Ovary (tissue), 9 donors: Measurements from ENCODE around the gene ATP6V1G1. TPM values are rescaled to one million over a fixed set of nuclear protein-coding genes. Genes with fewer than 3 reads are reported as not detected.
"Not testable (repeated sequence)": the region's sequence is repeated elsewhere in the genome, so short reads cannot be mapped to it uniquely, and the experiment has no call there.

Source experiments
- DNase-seq, 5 donors: peaks; one replicate each; pipeline ENCODE4 v3.0.0-alpha.2; 2019 to 2020
- H3K27ac ChIP-seq, 2 donors: fragments of 200-600 bp; one replicate each; pipeline versions ENCODE4 v1.5.1 to v1.8.0; 2019 to 2022
- H3K27me3 ChIP-seq: fragments of 200-600 bp; one replicate; pipeline ENCODE4 v1.8.0; 2022
- H3K36me3 ChIP-seq: fragments of 200-600 bp; sonication (generic); one replicate; pipeline ENCODE4 v1.5.1; 2019
- H3K4me1 ChIP-seq: one replicate; pipeline ENCODE4 v1.8.1; 2013; ENCODE audit warnings: mild to moderate bottlenecking, moderate library complexity; ENCODE audit not compliant: insufficient read depth
- H3K4me3 ChIP-seq: fragments of 200-600 bp; sonication (generic); one replicate; pipeline ENCODE4 v1.5.1; 2017
- H3K9me3 ChIP-seq, 2 donors: fragments of 200-600 bp in 1 of 2; sonication (generic) in 1 of 2; one replicate each; pipeline versions ENCODE4 v1.5.1 to v1.8.1; 2013 to 2019; ENCODE audit warnings: mild to moderate bottlenecking in 1 of 2, moderate library complexity in 1 of 2
- EP300 ChIP-seq: sonication (generic); formaldehyde crosslinking; IDR thresholded peaks from one replicate; pipeline ENCODE4 v1.6.1; 2017; ENCODE audit warnings: antibody characterized with exemption
- POLR2A ChIP-seq: fragments of 450-650 bp; IDR thresholded peaks from one replicate; pipeline ENCODE4 v1.6.1; 2017; ENCODE audit warnings: antibody characterized with exemption, mild to moderate bottlenecking, moderate library complexity
- WGBS, 3 donors: extraction: QIAGEN DNeasy Blood & Tissue Kit in 1 of 3; methylation state at CpG; one replicate each; pipeline versions ENCODE4 v1.1.5 to v1.1.7; 2013 to 2017; 5-methylcytosine and 5-hydroxymethylcytosine counted together
- intact Hi-C, 4 donors: fragments of 100-400 bp; cut with DNase I; formaldehyde crosslinking; loops; one replicate each; pipeline versions ENCODE4 v1.11.0 to v1.15.1; 2022 to 2023
- polyA plus RNA-seq, 2 donors: library from polyadenylated mRNA; stranded (reverse); fragments of 200-250 nt in 1 of 2; fragments of 350-450 nt in 1 of 2; fragmentation: Illumina TruSeq in 1 of 2; extraction: RNeasy Lipid Tissue Mini Kit (QIAGEN cat#74804) in 1 of 2; gene quantifications; one replicate each; pipeline ENCODE4 v1.2.3, GENCODE V29; 2013 to 2014
- total RNA-seq, 7 donors: library from RNA; depleted of rRNA in 2 of 7; stranded (reverse); fragments of >200 nt in 2 of 7; fragmentation: NEBNext Ultra II Directional in 3 of 7; extraction: Animal tissue kit (Norgen Biotek cat#: 25700) in 3 of 7; gene quantifications; one replicate each; pipeline versions ENCODE4 v1.1.0 to v1.2.4, GENCODE V29; 2016 to 2023
- TF ChIP-seq, protein P1 (sequence below), 3 donors: fragments of 450-650 bp in 2 of 3; fragments of 200-600 bp in 1 of 3; IDR thresholded peaks; one replicate each; pipeline versions ENCODE4 v1.5.1 to v1.8.0; 2016 to 2022; ENCODE audit warnings: antibody characterized with exemption in 3 of 3, mild to moderate bottlenecking in 1 of 3
- donor health status: DM: no; HTN: no; CAD: no; lungs with moderate emphysema.
- donor health status: DM: no; HTN: no; CAD: no.
- donor health status: Bipolar disorder and iron deficiency.
- donor health status: DM: yes; HTN: yes; CAD: no.
- donor health status: DM: no; HTN: no; CAD: no.
- donor health status: DM: yes; HTN: yes; CAD: no.

Gene ATP6V1G1
- total and polyA plus RNA-seq, 9 donors = 93.5 to 211 (median 113) TPM

DNA sequence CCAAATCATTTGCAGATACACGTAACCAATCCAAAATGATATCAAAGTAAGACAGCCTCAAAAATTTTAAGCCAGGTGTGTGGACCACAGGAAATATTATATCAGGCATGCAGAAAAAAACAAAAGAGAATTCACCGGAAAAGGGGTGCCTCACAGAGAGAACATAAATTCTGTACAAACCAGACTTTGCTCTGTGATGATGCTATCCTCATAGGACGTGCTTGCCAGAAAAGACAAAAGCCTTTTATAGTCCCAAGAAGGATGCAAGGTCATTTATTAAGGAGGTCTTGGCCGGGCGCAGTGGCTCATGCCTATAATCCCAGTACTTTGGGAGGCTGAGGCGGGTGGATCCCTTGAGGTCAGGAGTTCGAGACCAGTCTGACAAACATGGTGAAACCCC lies 16.8 kb upstream of the ATP6V1G1 start:
- no peaks in the 10 kb centered on the region for H3K36me3 ChIP-seq
- intact Hi-C loops = no loop called here
- 78 to 81% (median 80%) methylated on average over 7 of the region's 7 CpGs for WGBS, 3 donors
- H3K27me3 ChIP-seq = no peaks in the 10 kb centered on the region
- H3K9me3 ChIP-seq = no peaks in the 10 kb centered on the region
- TF ChIP-seq EP300 (no peak), POLR2A (no peak)
- TF ChIP-seq, protein P1, sequence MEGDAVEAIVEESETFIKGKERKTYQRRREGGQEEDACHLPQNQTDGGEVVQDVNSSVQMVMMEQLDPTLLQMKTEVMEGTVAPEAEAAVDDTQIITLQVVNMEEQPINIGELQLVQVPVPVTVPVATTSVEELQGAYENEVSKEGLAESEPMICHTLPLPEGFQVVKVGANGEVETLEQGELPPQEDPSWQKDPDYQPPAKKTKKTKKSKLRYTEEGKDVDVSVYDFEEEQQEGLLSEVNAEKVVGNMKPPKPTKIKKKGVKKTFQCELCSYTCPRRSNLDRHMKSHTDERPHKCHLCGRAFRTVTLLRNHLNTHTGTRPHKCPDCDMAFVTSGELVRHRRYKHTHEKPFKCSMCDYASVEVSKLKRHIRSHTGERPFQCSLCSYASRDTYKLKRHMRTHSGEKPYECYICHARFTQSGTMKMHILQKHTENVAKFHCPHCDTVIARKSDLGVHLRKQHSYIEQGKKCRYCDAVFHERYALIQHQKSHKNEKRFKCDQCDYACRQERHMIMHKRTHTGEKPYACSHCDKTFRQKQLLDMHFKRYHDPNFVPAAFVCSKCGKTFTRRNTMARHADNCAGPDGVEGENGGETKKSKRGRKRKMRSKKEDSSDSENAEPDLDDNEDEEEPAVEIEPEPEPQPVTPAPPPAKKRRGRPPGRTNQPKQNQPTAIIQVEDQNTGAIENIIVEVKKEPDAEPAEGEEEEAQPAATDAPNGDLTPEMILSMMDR (IDR thresholded peaks at IDR 0.05) = no peak
- no peak overlapping the region for H3K27ac ChIP-seq
- H3K4me1 ChIP-seq = no peaks in the 10 kb centered on the region
- H3K4me3 ChIP-seq = no peak overlapping the region
- no peak for DNase-seq

DNA sequence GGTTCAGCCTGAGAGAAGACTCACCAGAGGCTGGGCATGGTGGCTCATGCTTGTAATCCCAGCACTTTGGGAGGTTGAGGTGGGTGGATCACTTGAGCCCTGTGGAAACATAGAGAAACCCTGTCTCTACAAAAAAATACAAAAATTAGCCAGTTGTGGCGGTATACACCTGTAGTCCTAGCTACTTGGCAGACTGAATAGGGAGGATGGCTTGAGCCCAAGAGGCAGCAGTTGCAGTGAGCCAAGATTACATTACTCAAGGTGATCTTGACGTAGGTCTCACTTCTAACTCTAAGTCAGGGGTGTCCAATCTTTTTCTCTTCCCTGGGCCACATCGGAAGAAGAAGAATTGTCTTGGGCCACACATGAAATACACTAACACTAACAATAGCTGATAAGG lies 16.2 kb upstream of the ATP6V1G1 start:
- no peaks in the 10 kb centered on the region for H3K27me3 ChIP-seq
- intact Hi-C loops = no loop called here
- no peak overlapping the region for H3K4me3 ChIP-seq
- H3K27ac ChIP-seq = no peak overlapping the region
- WGBS, 3 donors = 59 to 70% (median 66%) methylated on average over 3 of the region's 3 CpGs
- H3K9me3 ChIP-seq = no peaks in the 10 kb centered on the region
- no peak for DNase-seq
- no peaks in the 10 kb centered on the region for H3K36me3 ChIP-seq
- TF ChIP-seq, protein P1 (IDR thresholded peaks at IDR 0.05) = no peak
- TF ChIP-seq EP300 = no peak
- TF ChIP-seq POLR2A = no peak
- no peaks in the 10 kb centered on the region for H3K4me1 ChIP-seq

DNA sequence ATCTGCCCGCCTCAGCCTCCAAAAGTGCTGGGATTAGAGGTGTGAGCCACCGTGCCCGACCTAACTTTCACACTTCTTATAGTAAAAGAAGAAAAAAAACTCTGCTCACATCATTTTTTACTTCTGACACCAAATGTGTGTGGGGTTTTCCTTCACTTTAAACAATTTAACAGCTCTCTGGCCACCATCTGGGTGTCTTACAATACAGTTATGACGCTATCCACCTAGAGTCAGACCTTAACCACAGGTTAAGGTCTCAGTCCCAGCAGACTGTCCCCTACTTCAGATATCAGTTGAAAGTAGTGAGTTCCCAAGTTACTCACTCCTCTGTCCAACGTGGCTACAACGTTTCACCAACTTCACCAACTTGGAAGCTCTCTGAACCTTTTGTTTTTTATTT lies 15.4 kb upstream of the ATP6V1G1 start:
- no peaks in the 10 kb centered on the region for H3K9me3 ChIP-seq
- H3K4me3 ChIP-seq = no peak overlapping the region
- no peak overlapping the region for H3K27ac ChIP-seq
- no peaks in the 10 kb centered on the region for H3K27me3 ChIP-seq
- H3K4me1 ChIP-seq = no peaks in the 10 kb centered on the region
- TF ChIP-seq, protein P1 (IDR thresholded peaks at IDR 0.05) = no peak
- no peak for TF ChIP-seq POLR2A
- TF ChIP-seq EP300 = no peak
- DNase-seq = no peak
- WGBS, 3 donors = 82 to 85% (median 84%) methylated on average over 6 of the region's 6 CpGs
- no peaks in the 10 kb centered on the region for H3K36me3 ChIP-seq
- intact Hi-C loops = no loop called here

DNA sequence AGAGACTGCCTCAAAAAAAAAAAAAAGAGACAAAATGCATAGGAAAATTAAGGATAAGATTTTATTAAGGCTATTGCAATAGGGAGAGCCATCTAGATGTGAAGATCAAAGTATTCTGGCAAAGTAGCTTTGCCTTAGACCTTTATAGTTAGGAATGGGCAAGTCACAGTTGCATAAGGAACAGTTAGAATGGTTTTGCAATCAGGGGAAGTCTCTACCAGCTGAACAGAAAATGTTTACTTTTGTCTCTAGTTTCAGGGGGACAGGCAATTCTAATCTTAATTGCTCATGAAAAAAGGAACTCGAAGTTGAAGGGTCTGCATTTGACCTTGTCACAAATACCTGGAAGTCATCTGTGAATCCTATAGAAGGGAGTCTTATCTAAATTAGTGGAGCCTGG lies 13.1 kb upstream of the ATP6V1G1 start:
- intact Hi-C loops = no loop called here
- no peak for DNase-seq
- H3K36me3 ChIP-seq = no peaks in the 10 kb centered on the region

DNA sequence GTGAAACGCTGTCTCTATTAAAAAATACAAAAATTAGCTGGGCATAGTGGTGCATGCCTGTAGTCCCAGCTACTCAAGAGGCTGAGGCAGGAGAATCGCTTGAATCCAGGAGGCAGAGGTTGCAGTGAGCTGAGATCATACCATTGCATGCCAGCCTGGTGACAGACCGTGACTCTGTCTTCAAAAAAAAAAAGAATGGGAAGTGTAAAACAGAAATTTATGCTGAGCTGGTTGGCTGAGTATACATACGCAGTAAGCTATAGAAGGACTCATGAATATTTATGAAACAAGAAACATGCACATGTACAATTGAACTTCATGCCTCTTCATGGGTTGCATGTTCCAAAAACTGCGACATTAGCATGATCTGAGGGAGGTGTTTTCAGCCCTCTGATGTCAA lies 10.8 kb upstream of the ATP6V1G1 start:
- H3K27ac ChIP-seq, intact Hi-C loops: not testable (repeated sequence)

More for the DNA sequence above, 13.1 kb upstream of the ATP6V1G1 start:
- TF ChIP-seq POLR2A (no peak), EP300 (no peak)
- TF ChIP-seq, protein P1 (IDR thresholded peaks at IDR 0.05) = no peak
- H3K27me3 ChIP-seq = no peaks in the 10 kb centered on the region
- WGBS, 3 donors = 12 to 26% (median 20%) methylated on average over 1 of the region's 1 CpG
- no peak overlapping the region for H3K4me3 ChIP-seq
- no peak overlapping the region for H3K27ac ChIP-seq
- H3K4me1 ChIP-seq = no peaks in the 10 kb centered on the region
- H3K9me3 ChIP-seq = no peaks in the 10 kb centered on the region

DNA sequence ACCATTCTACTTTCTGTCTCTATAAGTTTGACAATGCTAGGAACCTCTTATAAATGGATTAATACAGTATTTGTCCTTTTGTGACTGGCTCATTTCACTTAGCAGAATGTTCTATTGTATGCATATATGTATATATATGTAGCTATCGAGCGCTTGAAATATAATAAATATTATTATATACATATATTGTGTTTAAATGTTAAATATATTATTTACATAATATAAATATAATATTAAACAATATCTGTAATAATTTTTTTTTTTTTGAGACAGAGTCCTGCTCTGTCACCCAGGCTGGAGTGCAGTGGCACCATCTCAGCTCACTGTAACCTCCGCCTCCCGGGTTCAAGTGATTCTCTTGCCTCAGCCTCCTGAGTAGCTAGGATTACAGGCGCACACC lies 9.4 kb upstream of the ATP6V1G1 start:
- H3K4me1 ChIP-seq, H3K4me3 ChIP-seq, H3K27me3 ChIP-seq, H3K36me3 ChIP-seq, DNase-seq, H3K9me3 ChIP-seq, H3K27ac ChIP-seq, intact Hi-C loops: not testable (repeated sequence)
- WGBS, 3 donors = 74 to 77% (median 77%) methylated on average over 5 of the region's 5 CpGs

More for the DNA sequence above, 10.8 kb upstream of the ATP6V1G1 start:
- H3K9me3 ChIP-seq, H3K4me1 ChIP-seq, H3K36me3 ChIP-seq, H3K27me3 ChIP-seq, DNase-seq, H3K4me3 ChIP-seq: not testable (repeated sequence)
- WGBS, 3 donors = 82 to 84% (median 83%) methylated on average over 5 of the region's 5 CpGs
